ENCODE results near the gene PTPRN2.

PTPRN2 gene

DNA sequence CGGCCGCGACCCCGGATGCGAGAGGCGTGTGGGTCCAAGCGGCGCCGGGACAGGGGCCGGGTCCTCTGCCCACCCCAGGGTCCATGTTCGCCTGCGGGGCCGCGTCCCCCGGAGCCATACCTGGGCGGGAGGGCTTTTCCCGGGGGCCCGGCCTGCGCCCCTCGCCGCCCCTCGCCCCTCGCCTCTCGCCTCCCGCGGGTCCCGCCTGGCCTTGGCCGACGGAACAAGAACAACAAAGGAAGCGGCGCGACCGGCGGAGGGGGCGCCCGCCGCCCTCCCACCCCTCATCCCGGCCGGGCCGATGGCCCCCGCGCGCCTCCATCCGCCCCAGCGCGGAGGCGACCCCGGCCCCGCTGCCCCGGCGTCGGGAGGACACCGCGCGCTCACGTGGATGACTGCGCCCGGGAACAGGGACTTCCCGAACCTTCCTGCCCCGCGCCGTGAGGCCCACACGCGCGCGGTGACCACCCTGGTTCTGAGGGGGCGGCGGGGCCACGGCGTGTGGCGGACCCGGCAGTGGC is 902.7 kb downstream of the PTPRN2 start:
- POLR2A ChIA-PET, result no interaction called here
- no peak for DNase-seq (ENCODE audit: low read depth, low spot score)
- H3K4me3 ChIP-seq (ENCODE audit: low read depth, low read length), result no peak overlapping the region
- CTCF ChIA-PET, result no interaction called here
- no peak for TF ChIP-seq CTCF (IDR thresholded peaks at IDR 0.05; ENCODE audit: insufficient read depth, low read length, missing control alignments)

DNA sequence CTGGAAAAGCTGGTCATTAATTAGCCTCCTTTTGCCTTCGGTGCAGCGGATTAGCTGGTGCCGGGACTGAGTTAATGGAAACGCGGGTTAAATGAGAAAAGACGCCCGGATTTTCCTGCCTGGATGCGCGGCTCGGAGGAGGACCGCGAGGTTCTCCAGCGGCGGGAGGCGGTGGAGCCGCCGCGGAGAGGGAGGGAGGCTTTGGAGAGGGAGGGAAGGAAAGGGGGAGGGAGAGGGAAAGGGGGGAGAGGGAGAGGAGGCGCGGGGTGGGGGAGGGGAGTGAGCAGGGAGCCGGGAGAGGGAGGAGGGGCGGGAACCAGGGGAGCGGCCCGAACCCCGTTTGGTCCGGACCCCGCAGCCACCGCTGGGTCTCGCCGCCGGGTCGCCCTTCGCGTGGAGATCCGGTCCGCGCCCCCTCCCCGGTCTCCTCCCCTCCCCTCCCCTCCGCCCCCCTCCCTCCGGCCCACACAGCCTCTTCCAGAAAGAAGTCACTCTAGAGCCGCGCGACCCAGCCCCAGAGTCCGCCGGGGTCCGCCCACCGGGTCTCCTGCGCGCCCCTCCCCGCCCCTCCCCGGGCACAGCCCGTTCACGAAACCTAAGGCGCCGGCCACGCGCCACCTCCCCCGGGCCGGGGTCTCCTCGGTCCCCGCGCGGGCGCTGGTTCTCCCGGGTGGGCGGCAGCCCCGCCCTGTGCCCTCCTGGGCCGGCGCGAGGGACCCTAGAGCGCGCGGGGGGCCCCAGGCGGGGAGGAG is 903.3 kb downstream of the PTPRN2 start:
- H3K4me3 ChIP-seq (ENCODE audit: low read depth, low read length), result no peak overlapping the region
- ChIA-PET POLR2A (no interaction called here), CTCF (no interaction called here)
- DNase-seq (ENCODE audit: low read depth, low spot score), result no peak
- no peak for TF ChIP-seq CTCF (IDR thresholded peaks at IDR 0.05; ENCODE audit: insufficient read depth, low read length, missing control alignments)

DNA sequence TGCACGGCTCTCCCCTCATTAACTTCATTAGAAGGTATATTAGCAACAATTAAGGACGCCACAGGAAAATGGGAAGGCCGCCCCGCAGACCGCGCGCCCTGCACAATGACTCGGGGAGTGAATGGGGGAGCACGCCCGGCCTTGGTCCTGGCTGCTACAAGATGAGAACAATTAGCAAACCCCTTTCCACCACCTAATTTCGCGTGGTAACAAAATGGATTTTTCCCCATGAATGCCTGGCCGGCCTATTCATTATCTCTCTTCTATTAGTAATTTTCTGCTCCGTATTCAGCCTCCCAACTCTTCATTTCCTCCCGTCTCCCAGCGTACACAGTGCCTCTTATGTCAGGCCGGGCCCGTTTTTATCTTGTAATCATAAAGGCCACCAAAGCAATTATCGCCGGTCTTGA is 903.9 kb downstream of the PTPRN2 start:
- ChIA-PET CTCF (no interaction called here), POLR2A (no interaction called here)
- H3K4me3 ChIP-seq (ENCODE audit: low read depth, low read length), result no peak overlapping the region
- TF ChIP-seq CTCF (IDR thresholded peaks at IDR 0.05; ENCODE audit: insufficient read depth, low read length, missing control alignments), result no peak
- no peak for DNase-seq (ENCODE audit: low read depth, low spot score)

DNA sequence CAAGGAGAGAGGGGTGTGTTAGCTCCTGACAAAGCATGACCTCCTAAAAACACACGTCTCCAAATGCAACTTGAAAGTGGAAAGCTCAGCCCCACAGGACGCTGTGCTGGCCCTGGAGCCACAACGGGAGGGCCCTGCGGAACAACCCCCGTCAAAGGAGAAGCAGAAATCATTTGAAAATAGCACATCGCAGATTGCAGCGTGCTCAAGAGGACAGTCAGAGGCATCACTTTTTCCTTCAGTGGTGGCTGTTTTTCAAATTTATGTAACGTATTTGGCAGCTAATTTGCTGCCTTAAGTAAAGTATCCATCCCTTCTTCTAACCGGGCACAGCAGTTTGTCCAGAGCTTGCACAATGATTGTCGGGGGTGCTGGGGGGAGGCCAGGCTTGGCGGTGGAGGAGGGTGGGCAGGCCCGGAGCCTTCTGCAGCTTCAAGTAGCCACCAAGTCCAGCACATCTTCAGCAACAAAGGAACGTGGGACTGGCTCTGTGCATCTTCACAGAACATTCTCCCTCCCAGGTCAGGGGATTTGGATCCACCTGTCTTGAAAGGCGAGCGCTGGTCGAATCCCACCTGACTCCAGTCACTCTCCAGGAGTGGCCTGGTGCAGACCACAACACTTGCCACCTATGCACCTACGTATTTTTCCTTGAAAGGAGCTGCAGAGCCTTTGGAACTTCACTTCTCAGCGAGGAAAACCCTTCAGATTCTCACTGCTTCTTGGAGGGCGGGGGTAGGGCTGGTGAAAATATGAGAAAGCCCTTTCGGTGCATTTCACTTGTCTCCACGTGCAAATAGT is 904.5 kb downstream of the PTPRN2 start:
- ChIA-PET POLR2A (no interaction called here), CTCF (no interaction called here)
- TF ChIP-seq CTCF (IDR thresholded peaks at IDR 0.05; ENCODE audit: insufficient read depth, low read length, missing control alignments), result no peak
- DNase-seq (ENCODE audit: low read depth, low spot score), result no peak
- H3K4me3 ChIP-seq (ENCODE audit: low read depth, low read length), result no peak overlapping the region

DNA sequence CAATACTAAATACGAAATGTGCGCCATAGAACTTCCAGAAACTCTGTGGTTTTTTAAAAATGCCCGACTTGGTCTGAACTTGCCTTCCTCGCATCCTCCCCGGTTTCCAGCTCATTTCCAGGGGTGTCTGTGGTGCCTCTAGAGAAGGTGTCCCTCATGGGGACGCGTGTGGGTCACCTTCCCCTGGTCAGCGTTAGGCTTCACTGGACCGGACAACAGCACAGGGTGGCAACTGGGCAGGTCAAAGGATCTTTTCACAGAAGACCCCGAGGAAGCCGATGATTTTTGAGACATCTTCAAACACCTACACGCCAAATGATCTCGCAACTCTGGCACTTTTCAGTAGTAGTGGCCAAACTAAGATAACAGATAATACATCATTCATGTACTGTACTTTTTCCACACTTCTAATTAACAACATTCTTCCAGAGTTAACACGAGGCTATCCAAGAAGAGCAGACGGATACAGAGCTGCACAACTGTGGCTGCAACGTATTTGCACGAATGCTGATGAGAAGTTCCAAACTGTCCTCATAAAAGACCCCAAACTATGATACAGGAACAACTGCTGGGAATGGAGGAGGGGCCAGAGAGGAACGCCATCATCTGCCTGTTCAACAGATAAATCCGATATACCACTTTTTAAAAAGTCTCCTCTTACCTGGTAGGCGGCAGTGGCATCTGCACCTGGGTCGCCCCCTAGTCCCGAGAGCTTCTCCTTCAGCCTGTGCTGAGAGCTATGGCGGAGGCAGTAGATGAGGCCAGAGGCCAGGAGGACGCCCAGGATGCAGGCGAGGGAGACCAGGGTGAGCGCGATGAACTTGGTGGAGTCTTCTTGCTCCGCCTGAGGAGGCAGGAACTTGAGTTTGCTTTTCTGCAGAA is 905.3 kb downstream of the PTPRN2 start:
- DNase-seq (ENCODE audit: low read depth, low spot score), result no peak
- no peak for TF ChIP-seq CTCF (IDR thresholded peaks at IDR 0.05; ENCODE audit: insufficient read depth, low read length, missing control alignments)
- POLR2A ChIA-PET, result no interaction called here
- no peak overlapping the region for H3K4me3 ChIP-seq (ENCODE audit: low read depth, low read length)
- CTCF ChIA-PET, result no interaction called here

All from AG04449 (cell line).